ENCODE measurements around the gene HYAL2.

DNA sequence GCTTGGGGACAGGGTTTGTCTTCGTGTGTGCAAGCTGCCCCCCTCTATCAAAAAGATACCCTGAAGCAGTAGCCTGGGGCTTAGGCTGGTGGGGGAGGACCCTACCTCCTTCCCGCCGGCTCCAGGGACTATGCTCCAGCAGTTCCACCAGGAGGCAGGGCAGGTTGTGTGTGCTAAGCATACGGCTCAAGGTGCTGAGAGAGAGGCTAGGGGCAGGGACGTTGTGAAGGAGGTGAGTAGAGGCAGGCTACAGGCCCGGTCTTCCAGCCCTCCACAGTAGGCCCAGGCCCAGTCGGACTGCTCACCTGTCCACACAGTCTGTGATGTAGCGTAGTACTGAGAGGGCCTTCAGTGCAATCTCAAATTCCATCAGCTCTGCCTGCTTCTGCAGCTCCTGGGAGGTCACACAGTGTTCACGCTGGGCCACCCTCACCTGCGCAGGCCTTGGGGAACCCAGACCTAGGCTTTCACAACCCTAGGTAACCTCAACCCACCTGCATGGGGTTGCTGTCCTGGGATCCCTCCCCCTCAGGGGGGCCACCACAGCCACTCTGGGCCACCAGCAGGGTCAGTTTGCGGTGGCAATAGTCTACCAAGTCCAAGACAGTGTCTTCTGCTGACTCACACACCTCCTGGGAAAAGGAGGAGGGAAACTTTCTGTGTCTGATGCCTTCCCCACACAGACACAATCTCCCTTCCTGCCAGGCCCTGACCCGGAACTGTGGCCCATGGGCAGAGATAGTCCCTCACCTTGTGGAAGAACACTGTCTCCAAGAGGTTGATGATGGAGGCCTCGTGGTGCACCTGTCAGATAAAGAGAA, 20.5 kb upstream of the HYAL2 start:
- TF ChIP-seq, protein P1, sequence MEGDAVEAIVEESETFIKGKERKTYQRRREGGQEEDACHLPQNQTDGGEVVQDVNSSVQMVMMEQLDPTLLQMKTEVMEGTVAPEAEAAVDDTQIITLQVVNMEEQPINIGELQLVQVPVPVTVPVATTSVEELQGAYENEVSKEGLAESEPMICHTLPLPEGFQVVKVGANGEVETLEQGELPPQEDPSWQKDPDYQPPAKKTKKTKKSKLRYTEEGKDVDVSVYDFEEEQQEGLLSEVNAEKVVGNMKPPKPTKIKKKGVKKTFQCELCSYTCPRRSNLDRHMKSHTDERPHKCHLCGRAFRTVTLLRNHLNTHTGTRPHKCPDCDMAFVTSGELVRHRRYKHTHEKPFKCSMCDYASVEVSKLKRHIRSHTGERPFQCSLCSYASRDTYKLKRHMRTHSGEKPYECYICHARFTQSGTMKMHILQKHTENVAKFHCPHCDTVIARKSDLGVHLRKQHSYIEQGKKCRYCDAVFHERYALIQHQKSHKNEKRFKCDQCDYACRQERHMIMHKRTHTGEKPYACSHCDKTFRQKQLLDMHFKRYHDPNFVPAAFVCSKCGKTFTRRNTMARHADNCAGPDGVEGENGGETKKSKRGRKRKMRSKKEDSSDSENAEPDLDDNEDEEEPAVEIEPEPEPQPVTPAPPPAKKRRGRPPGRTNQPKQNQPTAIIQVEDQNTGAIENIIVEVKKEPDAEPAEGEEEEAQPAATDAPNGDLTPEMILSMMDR (IDR thresholded peaks at IDR 0.05) = no peak
- TF ChIP-seq POLR2AphosphoS5 (IDR thresholded peaks at IDR 0.05) = no peak
